GM19328 (cell line): Measurements from ENCODE around the gene FAM200A.
A peak's percentile ranks its signal among the peaks of the same experiment; 100 is the strongest.
"Not testable (repeated sequence)": the region's sequence is repeated elsewhere in the genome, so short reads cannot be mapped to it uniquely, and the experiment has no call there.

Source experiments
- ATAC-seq: cut with Tn5 transposase; IDR thresholded peaks from one replicate; pipeline ENCODE4 v1.9.1; 2021; ENCODE audit warnings: mild to moderate bottlenecking, moderate library complexity; ENCODE audit not compliant: unreplicated experiment

The FAM200A gene

DNA sequence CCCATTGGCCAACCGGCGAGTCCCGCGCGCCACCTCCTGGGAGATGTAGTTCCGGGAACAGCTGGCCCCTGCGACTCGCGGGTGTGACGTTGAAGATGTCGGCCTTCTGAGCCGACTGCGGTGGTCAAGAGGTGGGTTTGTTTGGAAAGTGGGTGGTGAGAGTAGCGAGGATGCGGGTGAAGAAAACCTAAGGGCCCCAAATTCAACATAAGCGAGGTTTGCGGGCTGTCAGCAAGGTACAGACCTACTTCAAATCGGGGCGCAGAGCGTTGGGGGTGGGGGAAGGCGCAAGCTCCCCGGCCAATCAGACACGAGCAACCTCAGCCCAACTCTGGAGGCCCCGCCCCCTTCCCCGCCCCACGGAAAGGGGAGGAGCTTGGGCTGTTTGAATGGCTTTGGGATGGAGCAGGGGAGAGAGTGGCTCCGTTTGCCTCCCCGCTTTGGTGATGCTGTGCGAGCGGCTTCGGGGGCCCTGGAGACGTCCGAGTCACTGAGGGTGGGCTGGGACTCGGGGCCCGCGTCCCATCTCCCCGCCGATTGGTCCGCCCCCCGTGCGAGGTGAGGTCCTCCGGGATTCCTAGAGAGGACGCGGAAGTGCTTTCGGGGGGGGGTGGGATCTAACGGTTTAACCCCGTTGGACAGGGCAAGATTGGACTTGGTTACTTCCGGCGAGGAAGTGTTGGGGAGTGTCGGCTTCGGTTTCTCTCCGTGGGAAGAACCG, 47.2 kb downstream of the FAM200A start, which contains the start of gene ZKSCAN5:
ZKSCAN5 (plus strand) TSS at position 60 of the 721 bp plus-strand sequence. CDS start 1,383 bp downstream, outside the sequence.
- ATAC-seq: peak; percentile 83

GRCh38 chr7:99504281-99504602, 47.7 kb downstream of the FAM200A start:
- no peak for ATAC-seq

DNA sequence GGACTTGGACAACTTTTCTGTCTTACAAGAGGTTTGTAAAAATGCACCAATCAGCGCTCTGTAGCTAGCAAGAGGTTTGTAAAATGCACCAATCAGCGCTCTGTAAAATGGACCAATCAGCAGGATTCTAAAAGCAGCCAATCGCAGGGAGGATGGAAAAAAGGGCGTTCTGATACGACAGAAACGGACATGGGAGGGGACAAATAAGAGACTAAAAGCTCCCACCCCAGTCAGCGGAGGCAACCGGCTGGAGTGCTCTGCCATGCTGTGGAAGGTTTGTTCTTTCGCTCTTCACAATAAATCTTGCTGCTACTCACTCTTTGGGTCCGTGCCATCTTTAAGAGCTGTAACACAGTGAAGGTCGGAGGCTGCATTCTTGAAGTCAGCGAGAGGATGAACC, 50.7 kb downstream of the FAM200A start:
- not testable (repeated sequence) for ATAC-seq

DNA sequence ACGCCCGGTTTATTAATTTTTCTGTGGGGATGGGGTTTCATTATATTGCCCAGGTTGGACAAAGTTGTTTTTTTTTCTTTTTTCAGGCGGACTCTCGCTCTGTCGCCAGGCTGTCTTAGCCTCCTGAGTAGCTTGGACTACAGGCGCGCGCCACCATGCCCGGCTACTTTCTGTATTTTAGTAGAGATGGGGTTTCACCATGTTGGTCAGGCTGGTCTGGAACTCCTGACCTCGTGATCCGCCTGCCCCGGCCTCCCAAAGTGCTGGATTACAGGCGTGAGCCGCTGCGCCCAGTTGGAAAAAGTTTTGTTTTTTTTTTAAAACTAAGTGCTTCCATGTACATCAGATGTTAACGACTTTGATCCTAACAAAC, 51.3 kb downstream of the FAM200A start:
- no peak for ATAC-seq

DNA sequence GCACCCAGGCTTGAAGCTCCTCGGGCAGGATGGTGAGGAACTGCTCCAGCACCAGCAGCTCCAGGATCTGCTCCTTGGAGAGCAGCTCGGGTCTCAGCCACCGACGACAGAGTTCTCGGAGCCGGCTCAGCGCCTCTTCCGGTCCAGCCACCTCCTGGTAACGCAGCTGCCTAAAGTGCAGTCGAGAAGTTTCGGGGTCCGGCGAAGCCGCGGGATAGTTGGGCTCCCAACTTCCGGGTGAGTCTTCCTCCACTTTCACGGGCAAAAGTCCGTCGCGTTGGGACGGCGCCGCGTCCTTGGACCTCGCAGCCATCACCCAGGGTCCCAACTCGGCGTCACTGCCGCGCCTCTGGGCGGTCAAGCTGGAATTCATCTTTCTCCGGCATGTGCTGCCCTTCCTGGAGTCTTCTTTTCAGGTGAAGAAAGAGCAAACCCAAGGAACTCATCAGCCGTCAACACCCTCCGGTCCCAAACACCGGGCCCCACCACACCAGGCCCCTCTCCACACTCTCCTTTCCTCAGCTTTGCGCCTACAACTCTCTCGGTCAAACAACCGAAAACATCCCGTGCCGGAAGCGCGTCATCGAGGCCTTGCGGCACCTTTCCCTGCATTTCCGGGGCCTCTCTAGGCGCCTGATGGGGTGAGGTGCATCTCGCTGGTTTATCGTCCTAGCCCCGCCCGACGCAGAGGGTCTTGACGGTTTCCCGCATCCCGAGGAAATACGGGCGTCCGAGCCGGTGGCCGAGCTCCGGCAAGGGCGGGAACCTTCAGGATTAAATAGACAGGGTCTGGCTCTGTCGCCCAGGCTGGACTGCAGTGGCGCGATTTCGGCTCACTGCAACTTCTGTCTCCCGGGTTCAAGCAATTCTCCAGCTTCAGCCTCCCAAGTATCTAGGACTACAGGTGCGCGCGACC, 51.9 kb downstream of the FAM200A start, which contains the start of gene ZNF394:
ZNF394 (minus strand) TSS at position 561 of the 916 bp plus-strand sequence; CDS start at position 373, 188 bp downstream.
- ATAC-seq: no peak

GRCh38 chr7:99499371-99499720, 52.6 kb downstream of the FAM200A start:
- ATAC-seq: no peak

GRCh38 chr7:99498546-99498944, 53.4 kb downstream of the FAM200A start:
- ATAC-seq: no peak

- ATAC-seq: no peak
Measured at GRCh38 chr7:99497766-99498545, 54.0 kb downstream of the FAM200A start.
